ENCODE measurements around the gene FRG1.

DNA sequence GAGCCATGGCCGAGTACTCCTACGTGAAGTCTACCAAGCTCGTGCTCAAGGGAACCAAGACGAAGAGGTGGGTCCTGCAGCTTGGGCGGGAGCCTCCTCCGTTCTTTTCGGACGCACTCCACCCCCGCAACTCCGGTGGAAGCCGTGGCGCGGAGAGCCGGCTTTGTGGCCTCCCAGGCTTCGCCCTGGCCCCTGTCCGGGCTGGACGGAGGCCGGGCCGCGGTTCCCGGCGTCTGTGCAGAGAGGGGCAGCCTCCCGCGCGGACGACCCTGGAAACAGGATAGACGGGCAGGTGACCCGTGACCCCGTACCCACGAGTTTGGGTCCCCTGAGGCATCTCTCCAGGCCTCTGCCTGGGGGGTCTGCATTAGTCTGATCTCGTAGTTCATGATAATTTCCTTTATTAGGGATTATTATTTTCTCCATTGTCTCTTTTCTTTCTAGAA, 356 bp downstream of the FRG1 start:
- TF ChIP-seq POLR2A (IDR thresholded peaks at IDR 0.05) (no peak), CTCF (IDR thresholded peaks at IDR 0.05 in 8 of 11, conservative IDR thresholded peaks at IDR 0.05 in 3 of 11) (no peak)

Data from spleen (tissue), 7 donors.